Pancreas (tissue), 10 donors: ENCODE measurements around the gene SLC48A1. TPM values are rescaled to one million over a fixed set of nuclear protein-coding genes. Genes with fewer than 3 reads are reported as not detected.
A peak's percentile ranks its signal among the peaks of the same experiment; 100 is the strongest.

Experiments used
- ATAC-seq, 4 donors: fragments of 200-7000 bp; cut with Tn5 transposase; one replicate each; pipeline versions ENCODE4 v1.8.0 to v1.9.1; 2020; ENCODE audit warnings: mild to moderate bottlenecking in 4 of 4, moderate library complexity in 4 of 4
- DNase-seq, 6 donors: peaks; one replicate each; pipeline ENCODE4 v3.0.0-alpha.2; 2020
- FAIRE-seq: peaks from 2 replicates; lab custom pipeline; 2012; peaks lifted over from hg19 to GRCh38; lab: Jason Lieb, UNC
- H3K27ac ChIP-seq, 4 donors: fragments of 200-600 bp; sonication (generic); 1 replicate in 3 of 4; 2 replicates in 1 of 4; pipeline versions ENCODE4 v1.5.0 to v1.8.0; 2020
- H3K27me3 ChIP-seq, 4 donors: fragments of 200-600 bp; one replicate each; pipeline ENCODE4 v1.8.0; 2021
- H3K36me3 ChIP-seq, 3 donors: fragments of 200-600 bp; sonication (generic) in 1 of 3; one replicate each; pipeline versions ENCODE4 v1.5.0 to v1.8.0; 2020 to 2021
- H3K4me1 ChIP-seq, 3 donors: fragments of 200-600 bp; one replicate each; pipeline ENCODE4 v1.8.0; 2021
- H3K4me3 ChIP-seq, 4 donors: fragments of 200-600 bp; sonication (generic) in 2 of 4; one replicate each; pipeline versions ENCODE4 v1.5.0 to v1.8.0; 2020 to 2021
- H3K9me3 ChIP-seq, 4 donors: fragments of 200-600 bp; one replicate each; pipeline ENCODE4 v1.8.0; 2021
- CTCF ChIP-seq, 4 donors: fragments of 200-600 bp; sonication (generic) in 3 of 4; IDR thresholded peaks; one replicate each; pipeline versions ENCODE4 v1.5.0 to v1.8.0; 2021; ENCODE audit warnings: antibody characterized with exemption in 4 of 4
- WGBS, 2 donors: extraction: QIAGEN DNeasy Blood & Tissue Kit; methylation state at CpG; one replicate each; pipeline ENCODE4 v1.1.7; 2013; 5-methylcytosine and 5-hydroxymethylcytosine counted together
- intact Hi-C, 3 donors: fragments of 100-400 bp; cut with DNase I; formaldehyde crosslinking; loops; one replicate each; pipeline versions ENCODE4 v1.11.1 to v1.14.2; 2022
- polyA plus RNA-seq, 2 donors: library from polyadenylated mRNA; stranded (reverse); fragments of 200-250 nt; gene quantifications; one replicate each; pipeline ENCODE4 v1.2.3, GENCODE V29; 2013
- total RNA-seq, 6 donors: library from RNA; stranded (reverse); fragmentation: NEBNext Ultra II Directional in 4 of 6; extraction: Animal tissue kit (Norgen Biotek cat#: 25700) in 4 of 6; gene quantifications; one replicate each; pipeline versions ENCODE4 v1.2.1 to v1.2.4, GENCODE V29; 2021 to 2023
- donor health status: healthy with polysubstance abuse.
- donor health status: DM: no; HTN: no; CAD: no; lungs with moderate emphysema.
- donor health status: DM: no; HTN: no; CAD: no.
- donor health status: control.
- donor health status: control.
- donor health status: Bipolar disorder and iron deficiency.
- donor health status: DM: yes; HTN: yes; CAD: no.
- donor health status: DM: no; HTN: no; CAD: no.
- donor health status: DM: no; HTN: no; CAD: no.
- donor health status: DM: yes; HTN: yes; CAD: no.

SLC48A1 gene
- total and polyA plus RNA-seq, 8 donors = 12.2 to 17.2 (median 13.8) TPM

- no peak for FAIRE-seq
- intact Hi-C loops = no loop called here
- Histone ChIP-seq H3K4me3 (no peak overlapping the region), H3K27me3 (no peaks in the 10 kb centered on the region), H3K9me3 (no peaks in the 10 kb centered on the region), H3K27ac (no peak overlapping the region), H3K4me1 (peaks cover 0 to 3% (median 0%) of the 10 kb centered on the region in 3 donors), H3K36me3 (no peaks in the 10 kb centered on the region)
- WGBS, 2 donors = 67 to 77% methylated on average over 16 of the region's 16 CpGs
- no peak for ATAC-seq
- TF ChIP-seq CTCF (IDR thresholded peaks at IDR 0.05) = no peak
- DNase-seq = peak in 1 of 6 donors; percentile 20
Measured at GRCh38 chr12:47745485-47746041, 27.5 kb upstream of the SLC48A1 start.

GRCh38 chr12:47746073-47746472 lies 27.0 kb upstream of the SLC48A1 start:
- H3K9me3 ChIP-seq = no peaks in the 10 kb centered on the region
- intact Hi-C loops = no loop called here
- H3K4me3 ChIP-seq = no peak overlapping the region
- no peak for FAIRE-seq
- peak in 1 of 6 donors; percentile 4 for DNase-seq
- H3K27me3 ChIP-seq = no peaks in the 10 kb centered on the region
- no peak overlapping the region for H3K27ac ChIP-seq
- peaks cover 0 to 3% (median 0%) of the 10 kb centered on the region in 3 donors for H3K4me1 ChIP-seq
- TF ChIP-seq CTCF (IDR thresholded peaks at IDR 0.05) = no peak
- 76 to 88% methylated on average over 5 of the region's 5 CpGs for WGBS, 2 donors
- H3K36me3 ChIP-seq = no peaks in the 10 kb centered on the region
- ATAC-seq = no peak

GRCh38 chr12:47746523-47746922 lies 26.5 kb upstream of the SLC48A1 start:
- intact Hi-C loops = no loop called here
- Histone ChIP-seq H3K36me3 (no peaks in the 10 kb centered on the region), H3K27me3 (no peaks in the 10 kb centered on the region), H3K27ac (no peak overlapping the region), H3K4me3 (no peak overlapping the region), H3K9me3 (no peaks in the 10 kb centered on the region), H3K4me1 (peaks cover 0 to 2% (median 0%) of the 10 kb centered on the region in 3 donors)
- no peak for TF ChIP-seq CTCF (IDR thresholded peaks at IDR 0.05)
- ATAC-seq (no peak), FAIRE-seq (no peak), DNase-seq (peak in 1 of 6 donors; percentile 12)
- 78 to 84% methylated on average over 7 of the region's 7 CpGs for WGBS, 2 donors

GRCh38 chr12:47747126-47747525 lies 25.9 kb upstream of the SLC48A1 start:
- H3K27ac ChIP-seq = no peak overlapping the region
- H3K36me3 ChIP-seq = no peaks in the 10 kb centered on the region
- intact Hi-C loops = no loop called here
- no peak for TF ChIP-seq CTCF (IDR thresholded peaks at IDR 0.05)
- no peaks in the 10 kb centered on the region for H3K9me3 ChIP-seq
- FAIRE-seq (no peak), DNase-seq (no peak), ATAC-seq (no peak)
- no peaks in the 10 kb centered on the region for H3K4me1 ChIP-seq
- H3K4me3 ChIP-seq = no peak overlapping the region
- WGBS, 2 donors = 71 to 74% methylated on average over 4 of the region's 4 CpGs
- no peaks in the 10 kb centered on the region for H3K27me3 ChIP-seq
